NCI-H446 (cell line): Measurements from ENCODE around the gene NKAIN2.
A peak's percentile ranks its signal among the peaks of the same experiment; 100 is the strongest.

ENCODE experiments used
- DNase-seq, 2 experiments: peaks; one replicate each; lab custom pipeline; 2025; lab: John Stamatoyannopoulos, UW

NKAIN2 gene

GRCh38 chr6:123808556-123808955 is 4.9 kb downstream of the NKAIN2 start:
- DNase-seq = peak; percentile 53 to 78

GRCh38 chr6:123810214-123810613 is 6.5 kb downstream of the NKAIN2 start:
- no peak for DNase-seq

- DNase-seq = no peak
Measured at GRCh38 chr6:123810948-123811347, 7.3 kb downstream of the NKAIN2 start.

- DNase-seq = no peak
Measured at GRCh38 chr6:123811378-123811777, 7.7 kb downstream of the NKAIN2 start.

- no peak for DNase-seq
Measured at GRCh38 chr6:123812621-123813020, 9.0 kb downstream of the NKAIN2 start.

- DNase-seq = no peak
Measured at GRCh38 chr6:123821112-123821511, 17.4 kb downstream of the NKAIN2 start.

GRCh38 chr6:123829302-123829953 is 25.8 kb downstream of the NKAIN2 start:
- DNase-seq = no peak

- no peak for DNase-seq
Measured at GRCh38 chr6:123830120-123830519, 26.5 kb downstream of the NKAIN2 start.

- DNase-seq = no peak
Measured at GRCh38 chr6:123838505-123839234, 35.0 kb downstream of the NKAIN2 start.

GRCh38 chr6:123841067-123841896 is 37.6 kb downstream of the NKAIN2 start:
- no peak for DNase-seq

- DNase-seq = no peak
Measured at GRCh38 chr6:123844011-123844410, 40.3 kb downstream of the NKAIN2 start.

- DNase-seq = no peak
Measured at GRCh38 chr6:123848347-123848746, 44.7 kb downstream of the NKAIN2 start.

- DNase-seq = no peak
Measured at GRCh38 chr6:123849406-123849805, 45.7 kb downstream of the NKAIN2 start.

- no peak for DNase-seq
Measured at GRCh38 chr6:123850555-123850954, 46.9 kb downstream of the NKAIN2 start.

GRCh38 chr6:123854201-123854600 is 50.5 kb downstream of the NKAIN2 start:
- DNase-seq = no peak

- DNase-seq = no peak
Measured at GRCh38 chr6:123855506-123855905, 51.8 kb downstream of the NKAIN2 start.

- DNase-seq = no peak
Measured at GRCh38 chr6:123859291-123859690, 55.6 kb downstream of the NKAIN2 start.

- no peak for DNase-seq
Measured at GRCh38 chr6:123869334-123869733, 65.7 kb downstream of the NKAIN2 start.

- DNase-seq = no peak
Measured at GRCh38 chr6:123873974-123874373, 70.3 kb downstream of the NKAIN2 start.

- no peak for DNase-seq
Measured at GRCh38 chr6:123875784-123876183, 72.1 kb downstream of the NKAIN2 start.

GRCh38 chr6:123879749-123880148 is 76.1 kb downstream of the NKAIN2 start:
- DNase-seq = no peak

GRCh38 chr6:123888771-123889513 is 85.3 kb downstream of the NKAIN2 start:
- DNase-seq = no peak
